GM18519 (cell line): ENCODE measurements around the gene GRIK2.

Experiments used
- ATAC-seq: cut with Tn5 transposase; IDR thresholded peaks from one replicate; pipeline ENCODE4 v1.9.1; 2021; ENCODE audit warnings: mild to moderate bottlenecking, moderate library complexity; ENCODE audit not compliant: unreplicated experiment, low FRiP score

The GRIK2 gene

DNA sequence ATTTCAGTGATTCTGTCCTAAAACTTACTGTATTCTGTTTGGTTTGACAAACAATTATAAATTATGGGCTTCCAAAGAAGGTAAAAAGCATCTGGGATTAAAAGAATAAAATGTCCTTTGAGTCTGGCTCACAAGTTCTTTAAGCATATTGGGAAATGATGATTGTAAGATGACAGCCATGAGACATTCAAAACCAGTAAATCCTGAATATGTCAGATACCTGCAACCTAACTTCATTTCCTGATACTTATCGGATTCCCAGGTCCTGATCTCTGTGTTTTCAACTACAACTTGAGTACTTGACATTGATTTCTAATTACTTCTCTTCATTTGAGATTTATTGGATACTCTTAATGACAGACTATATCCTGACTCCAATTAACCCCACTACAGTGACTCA, 446.6 kb downstream of the GRIK2 start:
- ATAC-seq, result no peak

DNA sequence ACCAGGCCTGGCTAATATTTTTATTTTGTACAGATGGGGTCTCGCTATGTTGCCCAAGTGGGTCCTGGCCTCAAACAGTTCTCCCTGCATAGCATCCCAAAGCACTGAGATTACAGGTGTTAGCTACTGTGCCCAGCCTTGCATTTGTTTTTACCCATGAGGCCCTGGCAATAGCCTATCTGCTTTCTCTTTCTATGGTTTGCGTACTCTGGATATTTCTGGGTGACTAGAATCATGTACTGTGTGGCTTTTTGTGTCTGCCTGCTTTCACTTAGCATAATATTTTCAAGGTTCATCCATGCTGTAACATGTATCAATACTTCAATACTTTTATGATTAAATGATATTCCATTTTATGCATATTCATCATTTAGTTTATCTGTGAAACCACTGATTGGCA, 451.7 kb downstream of the GRIK2 start:
- peak; percentile 36 for ATAC-seq

DNA sequence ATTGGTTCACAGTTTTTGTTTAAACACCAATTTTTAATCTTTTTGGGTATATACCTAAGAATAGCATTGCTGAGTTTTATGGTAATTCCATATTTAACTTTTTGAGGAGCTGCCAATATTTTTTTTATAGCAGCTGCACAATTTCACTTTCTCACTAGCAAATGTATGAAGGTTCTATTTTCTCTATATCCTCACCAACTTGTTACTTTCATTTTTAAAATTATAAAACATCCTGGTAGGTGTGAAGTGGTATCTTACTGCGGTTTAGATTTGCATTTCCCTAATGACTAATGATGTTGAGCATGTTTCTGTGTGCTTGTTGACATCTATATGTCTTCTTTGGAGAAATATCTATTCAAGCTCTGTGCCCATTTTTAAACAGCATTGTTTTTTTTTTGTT, 452.1 kb downstream of the GRIK2 start:
- ATAC-seq, result peak; percentile 64

DNA sequence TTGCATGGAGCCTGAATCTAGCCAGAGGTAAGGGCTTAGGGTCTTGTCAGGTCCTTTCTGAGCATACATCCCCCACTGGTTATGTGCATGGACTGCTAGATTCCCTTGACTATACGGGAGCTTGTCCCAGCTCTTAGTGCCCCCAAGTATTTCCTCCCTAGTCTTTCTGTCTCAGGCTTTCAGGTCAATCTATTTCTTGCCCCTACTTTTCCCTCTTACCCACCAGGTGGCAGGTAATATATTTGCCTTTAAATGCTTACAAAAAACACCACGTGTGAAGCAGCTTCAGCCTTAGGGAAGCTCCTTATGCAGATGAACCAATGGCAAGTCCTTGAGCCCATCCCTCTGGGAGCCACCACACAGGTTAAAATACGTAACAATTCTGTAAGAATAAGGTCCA, 454.2 kb downstream of the GRIK2 start:
- no peak for ATAC-seq

DNA sequence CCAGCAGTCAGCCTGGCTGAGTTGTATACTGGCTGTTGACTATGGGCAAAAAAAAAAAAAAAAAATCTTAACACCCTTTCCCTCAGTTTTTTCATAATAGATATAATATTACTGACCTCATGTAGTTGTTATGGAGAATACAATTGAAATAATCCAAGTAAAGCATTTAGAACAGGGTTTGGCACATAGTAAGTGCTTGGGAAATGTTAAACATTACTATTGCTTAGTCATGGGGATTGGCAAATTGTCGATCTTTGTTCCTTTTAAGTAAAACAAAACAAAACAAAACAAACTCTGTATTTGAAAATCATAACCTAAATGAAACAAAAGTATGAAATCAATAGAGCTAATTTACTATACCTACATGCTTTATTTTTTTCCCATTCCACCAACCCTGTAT, 458.4 kb downstream of the GRIK2 start:
- ATAC-seq, result no peak

DNA sequence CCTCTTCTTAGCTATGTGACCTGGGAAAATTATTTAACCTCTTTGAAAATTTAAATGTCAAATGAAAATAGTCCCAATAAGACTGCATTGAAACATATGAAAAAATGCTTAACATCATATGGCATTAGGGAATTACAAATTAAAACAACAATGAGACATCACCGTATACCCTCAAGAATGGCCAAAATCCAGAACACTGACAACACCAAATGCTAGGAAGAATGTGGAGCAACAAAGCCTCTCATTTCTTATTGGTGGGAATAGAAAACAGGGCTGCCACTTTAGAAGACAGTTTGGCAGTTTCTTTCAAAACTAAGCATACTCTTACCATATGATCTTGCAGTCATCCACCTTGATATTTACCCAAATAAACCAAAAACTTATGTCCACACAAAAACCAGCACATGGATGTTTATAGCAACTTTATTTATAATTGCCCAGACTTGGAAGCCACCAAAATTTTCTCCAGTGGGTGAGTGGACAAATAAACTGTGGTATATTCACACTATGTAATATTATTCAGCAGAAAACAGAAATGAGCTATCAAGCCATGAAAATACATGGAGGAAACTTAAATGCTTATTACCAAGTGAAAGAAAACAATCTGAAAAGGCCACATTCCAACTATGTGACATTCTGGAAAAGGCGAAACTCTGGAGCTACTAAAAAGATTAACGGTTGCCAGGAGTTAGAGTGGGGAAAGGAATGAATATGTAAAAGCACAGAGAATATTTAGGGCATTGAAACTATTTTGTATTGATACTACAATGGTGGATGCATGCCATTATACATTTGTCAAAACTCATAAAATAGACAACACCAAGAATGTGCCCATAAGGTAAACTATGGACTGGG, 459.9 kb downstream of the GRIK2 start:
- ATAC-seq, result no peak

DNA sequence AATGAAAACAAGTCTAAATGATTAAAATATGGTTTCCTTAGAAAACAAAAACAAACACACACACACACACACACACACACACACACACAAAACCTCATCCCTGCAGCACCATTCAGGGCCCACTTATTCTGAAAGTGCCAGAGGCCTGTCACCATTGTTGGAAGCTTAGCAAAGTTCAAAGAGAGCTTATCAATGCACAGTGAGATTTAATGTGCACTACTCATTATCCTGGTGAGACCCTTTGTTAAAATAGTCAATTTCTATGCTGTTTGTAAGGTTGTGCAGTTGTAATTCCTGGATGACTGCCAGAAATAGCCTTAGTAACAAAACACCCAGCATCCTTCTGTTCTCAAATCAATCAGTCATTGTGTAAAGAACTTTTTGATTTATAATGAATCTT, 482.9 kb downstream of the GRIK2 start:
- no peak for ATAC-seq

DNA sequence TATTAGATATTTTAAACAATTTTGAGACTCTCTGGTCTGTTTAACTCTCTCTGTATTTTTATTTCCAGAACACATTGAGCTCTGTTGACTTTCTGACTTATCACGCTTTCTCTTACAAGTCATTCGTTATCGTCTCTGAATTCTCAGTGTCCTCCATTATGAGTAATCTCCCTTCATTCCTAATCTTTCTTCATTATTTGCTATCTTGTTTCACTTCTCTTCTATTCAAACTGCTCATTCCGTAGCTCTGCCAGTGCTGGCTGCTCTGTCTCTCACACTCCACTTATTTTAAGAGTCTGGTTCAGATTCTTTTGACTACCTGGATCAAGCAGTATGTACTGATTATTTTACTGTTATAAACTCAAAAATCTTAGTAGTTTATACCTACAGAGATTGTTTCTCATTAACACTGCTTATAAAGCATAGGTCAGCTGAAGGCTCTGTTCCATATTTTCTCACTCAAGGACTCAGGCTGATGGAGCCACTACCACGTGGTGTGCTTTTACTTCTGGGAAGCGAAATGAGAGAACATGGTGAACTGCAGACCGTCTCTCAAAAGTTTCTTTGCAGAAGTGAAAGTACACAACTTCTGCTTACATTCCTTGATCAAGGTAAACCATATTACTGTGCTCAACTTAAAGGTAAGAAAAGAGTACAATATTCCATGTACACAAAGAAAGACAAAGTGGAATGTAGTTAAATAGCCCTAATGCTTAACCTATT, 485.2 kb downstream of the GRIK2 start:
- no peak for ATAC-seq

DNA sequence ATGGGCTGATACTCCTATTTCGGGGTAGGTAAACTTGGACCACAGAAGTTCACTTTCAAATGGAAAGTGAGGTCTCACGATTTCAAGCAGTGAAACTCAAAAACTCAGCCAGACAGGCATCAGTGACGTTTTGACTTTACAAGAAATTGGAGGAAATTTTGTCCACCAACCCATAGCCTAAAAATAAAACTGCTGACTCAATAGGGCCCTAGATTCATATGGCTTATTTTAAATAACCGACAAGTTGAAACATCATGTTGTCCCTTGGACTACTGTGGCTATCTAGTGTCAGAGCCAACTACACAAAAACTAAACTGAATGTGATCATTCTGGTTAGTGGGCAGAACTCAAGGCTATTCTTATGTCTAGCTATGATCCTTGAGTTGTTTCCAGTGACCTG, 486.3 kb downstream of the GRIK2 start:
- no peak for ATAC-seq

DNA sequence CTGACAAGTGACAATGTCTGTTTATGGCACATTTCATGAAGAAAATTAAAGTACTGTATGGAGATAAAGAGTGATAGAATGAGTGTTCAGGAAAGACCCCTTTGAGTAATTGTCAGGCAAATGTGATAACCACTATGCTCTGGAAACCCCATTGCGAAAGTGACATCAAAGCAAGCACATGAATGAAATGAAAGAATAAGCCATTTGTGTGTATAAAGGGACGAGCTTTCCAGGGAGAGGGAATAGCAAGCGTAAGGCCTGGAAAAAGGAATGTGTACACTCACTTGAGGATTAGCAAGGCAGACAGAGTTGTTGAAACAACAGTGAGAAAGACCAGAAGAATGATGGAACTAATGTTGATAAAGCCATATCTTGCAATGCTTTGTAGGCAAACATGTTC, 490.0 kb downstream of the GRIK2 start:
- no peak for ATAC-seq

DNA sequence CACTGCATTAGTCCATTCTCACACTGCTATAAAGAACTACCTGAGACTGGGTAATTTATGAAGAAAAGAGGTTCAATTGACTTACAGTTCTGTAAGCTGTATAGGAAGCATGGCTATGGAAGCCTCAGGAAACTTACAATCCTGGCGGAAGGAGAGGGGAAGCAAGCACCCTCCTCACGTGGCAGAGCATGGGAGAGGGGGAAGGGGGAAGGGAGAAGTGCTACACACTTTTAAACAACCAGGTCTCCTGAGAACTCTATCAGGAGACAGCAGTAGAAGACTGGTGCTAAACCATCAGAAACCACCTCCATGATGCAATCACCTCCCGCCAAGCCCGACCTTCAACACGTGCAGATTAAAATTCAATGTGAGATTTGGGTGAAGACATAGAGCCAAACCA, 494.0 kb downstream of the GRIK2 start:
- no peak for ATAC-seq

DNA sequence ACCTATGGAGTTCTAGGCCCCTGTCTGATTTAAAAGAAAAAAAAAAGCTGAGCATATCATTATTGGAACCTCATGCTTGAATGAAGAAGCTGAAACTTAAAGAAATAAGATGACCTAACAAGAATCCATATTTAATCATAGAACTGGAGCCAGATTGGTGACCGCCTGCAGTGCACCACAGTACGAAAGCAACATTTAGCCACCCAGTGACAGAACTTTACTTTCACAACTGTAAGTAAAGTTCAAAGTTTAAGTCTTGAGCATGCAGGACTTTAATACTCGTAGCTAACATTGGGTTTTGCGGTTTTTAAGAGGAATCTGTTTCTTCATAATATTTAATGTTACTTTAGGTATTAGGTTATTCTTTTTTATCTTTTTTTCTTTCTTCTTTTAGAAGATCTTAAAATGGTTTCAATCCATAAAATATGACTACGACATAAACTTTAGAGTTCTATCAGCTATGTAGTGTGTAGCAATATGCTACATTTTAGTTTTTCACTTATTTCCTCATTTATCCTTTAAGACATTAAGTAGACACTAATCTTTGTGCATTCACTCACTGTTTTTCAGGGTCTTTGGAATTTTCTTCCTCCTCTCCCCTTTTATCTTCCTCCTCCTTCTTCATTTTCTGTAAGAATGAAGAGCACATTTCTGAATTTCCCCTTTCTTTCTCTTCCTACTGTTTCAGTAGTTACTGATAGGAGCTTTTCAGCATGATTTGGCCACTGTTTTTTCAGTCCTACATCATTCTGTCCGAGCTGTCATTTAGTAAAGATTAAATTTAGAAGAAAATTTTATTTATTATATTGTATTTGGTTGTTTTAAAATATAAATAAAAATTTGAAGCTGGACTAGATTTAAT, 514.1 kb downstream of the GRIK2 start:
- no peak for ATAC-seq

DNA sequence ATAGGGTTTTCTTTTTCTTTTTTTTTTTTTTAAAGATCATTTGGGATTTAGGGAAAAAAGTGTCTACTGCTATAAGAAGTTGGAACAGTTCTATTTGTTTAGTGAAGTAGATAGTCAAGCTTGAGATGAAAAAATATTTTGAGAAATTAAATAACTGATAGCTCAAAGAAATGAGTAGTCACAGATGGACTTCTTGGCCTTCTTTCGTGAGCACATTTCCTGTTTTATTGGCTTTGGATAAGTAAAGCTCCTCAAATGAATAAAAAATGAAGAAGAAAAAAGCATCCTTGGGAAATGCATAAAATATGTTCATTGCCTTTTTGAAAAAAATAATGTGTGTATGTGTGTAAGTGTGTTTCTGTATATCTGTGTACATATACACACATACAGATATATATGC, 515.9 kb downstream of the GRIK2 start:
- no peak for ATAC-seq

DNA sequence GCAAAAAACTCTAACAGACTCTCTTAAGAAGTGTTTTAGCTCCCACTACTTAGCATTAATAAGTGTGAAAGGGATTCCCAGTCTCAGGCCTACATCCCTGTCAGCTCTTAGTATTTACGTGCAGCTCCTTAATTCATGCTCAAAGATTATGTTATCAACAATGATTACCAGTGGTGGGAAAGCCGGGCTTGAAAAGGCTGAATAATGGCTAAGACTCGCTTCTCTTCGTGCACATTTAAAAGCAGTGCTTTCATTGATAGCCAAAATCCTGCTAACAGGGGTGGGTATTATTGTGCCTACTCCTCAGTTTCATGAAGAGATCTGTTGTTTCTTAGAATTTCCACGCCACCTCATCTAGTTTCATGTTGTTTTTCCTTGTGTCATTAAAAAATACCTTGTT, 518.8 kb downstream of the GRIK2 start:
- no peak for ATAC-seq

DNA sequence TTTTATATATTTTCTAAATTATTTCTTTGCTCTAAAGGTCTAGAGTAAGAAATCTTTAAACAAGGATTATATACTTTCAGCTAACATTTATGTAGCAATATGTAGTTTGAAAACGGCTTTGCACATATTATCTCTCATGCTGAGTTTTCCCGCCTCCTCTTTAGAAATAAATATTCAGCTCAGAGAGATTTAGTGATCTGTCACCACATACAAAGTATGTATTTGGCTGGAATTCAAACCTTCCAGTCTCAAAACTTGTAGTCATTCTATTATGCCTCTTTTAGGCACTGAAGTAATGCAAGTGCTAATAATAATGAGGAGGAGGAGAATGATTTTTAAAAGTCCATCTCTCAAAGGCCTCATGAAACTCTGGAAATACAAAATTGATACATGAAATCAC, 525.0 kb downstream of the GRIK2 start:
- ATAC-seq, result no peak

DNA sequence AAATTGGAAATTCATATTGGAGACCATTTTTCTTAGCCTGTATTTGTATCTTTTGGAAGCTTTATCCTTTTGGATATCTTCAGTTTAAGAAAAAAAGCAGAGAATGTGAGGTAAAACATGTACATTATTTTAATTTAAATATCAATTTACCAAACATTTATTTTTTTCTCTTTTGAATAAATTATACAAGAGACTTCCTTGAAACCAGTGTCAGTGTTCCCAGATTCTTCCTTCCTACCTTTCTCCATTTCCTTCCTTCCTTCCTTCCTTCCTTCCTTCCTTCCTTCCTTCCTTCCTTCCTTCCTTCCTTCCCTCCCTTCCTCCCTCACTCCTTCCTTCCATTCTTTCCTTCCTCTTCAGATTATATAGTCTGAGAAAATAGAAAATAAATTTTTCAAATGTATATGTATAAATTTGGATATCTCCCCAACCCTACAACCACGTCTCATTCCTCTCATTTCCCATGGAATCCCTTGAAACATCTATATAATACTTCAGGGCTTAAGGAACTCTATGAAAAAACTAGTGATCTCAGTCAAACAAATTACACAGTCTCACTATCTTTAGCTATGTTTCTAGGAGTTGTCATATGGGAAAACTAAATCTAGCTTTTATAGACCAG, 528.4 kb downstream of the GRIK2 start:
- ATAC-seq, result no peak

DNA sequence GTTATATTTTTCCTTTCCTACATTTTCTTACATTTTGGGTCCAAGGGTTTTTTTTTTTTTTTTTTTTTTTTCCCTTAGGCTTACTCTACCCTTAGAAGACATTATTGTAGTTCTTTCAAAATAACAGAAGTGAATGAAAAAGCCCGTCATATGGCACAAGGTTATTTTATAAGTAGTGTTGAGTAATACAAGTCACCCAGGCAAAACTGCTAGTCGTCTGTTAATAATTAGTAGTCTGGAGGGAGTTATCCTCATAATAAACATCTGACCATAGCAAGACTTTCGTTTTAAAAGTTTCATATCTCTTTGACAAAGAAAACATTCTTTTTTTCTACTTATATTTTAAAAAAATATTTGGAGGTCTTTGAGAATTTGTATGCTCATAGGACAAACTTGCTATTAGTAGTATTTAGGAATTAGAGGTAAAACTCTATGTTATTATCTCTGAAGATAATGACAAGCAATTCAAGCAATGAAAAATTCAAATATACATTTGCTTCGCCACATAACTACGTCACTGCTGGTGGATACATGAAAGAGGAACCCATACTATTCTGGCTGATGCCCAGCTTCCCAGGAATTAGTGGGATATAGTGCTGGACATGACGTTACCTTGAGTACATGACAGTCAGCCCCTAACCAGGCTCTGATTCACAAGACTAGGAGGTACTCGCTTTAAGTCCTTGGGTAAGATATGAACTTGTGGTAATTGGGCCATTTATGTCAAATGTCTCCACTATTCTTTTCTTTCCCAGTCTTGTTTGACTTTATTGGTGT, 532.8 kb downstream of the GRIK2 start:
- ATAC-seq, result no peak

DNA sequence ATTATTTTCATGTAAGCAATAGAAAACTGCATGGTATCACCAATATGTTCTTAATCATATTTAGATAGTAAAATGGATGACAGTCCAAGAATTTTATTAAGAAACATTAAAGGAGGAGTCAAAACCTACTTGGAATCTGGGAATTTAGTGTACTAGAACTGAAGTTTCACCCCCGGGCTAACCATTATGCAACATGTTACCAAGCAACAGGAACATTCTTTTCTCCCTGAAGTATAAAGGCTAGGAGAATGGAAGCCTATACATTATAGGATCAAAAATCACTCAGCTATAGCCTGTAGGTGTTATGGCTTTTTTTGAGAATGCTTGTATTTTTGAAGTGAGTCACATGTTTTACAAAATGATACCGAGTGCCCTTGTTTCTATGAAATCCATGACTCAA, 538.3 kb downstream of the GRIK2 start:
- ATAC-seq, result no peak

DNA sequence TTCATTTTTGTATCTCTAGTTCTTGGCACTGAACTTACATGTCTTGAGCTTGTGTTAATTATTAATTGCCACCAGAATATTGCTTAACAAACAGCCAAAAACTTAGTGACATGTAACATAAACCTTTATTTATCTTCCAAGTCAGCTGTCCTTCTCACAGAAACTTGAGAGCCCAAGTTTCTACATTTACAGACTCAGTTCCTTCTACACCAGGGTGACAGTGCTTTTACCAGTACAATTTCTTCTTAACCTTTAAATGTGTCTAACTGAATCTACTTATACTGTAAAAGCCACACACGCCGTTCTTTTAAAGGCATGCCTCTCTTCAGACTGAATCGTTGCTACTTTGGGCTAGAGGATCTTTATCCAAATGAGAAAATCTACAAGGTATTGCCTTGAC, 539.2 kb downstream of the GRIK2 start:
- ATAC-seq, result no peak

DNA sequence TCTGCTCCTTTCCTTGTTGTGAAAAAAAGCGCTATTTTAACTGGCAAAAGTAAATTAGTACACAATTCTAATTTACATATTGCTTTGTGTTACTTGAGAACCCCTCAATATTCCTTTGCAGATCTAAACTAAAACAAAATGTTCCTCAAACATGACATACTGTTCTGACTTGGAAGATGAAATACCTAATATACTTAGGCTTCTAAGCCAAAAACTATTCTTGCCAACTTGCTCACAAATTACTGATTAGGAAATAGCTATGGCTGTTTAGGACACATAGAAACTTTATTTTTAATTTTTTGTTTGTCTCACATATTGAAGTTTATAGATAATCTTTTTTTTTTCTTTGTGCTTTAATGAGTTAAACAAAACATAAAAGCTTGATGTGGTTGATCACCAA, 542.2 kb downstream of the GRIK2 start:
- no peak for ATAC-seq
